GM12864 (cell line): ENCODE data around the gene RAD50.

Experiments
- DNase-seq: peaks from one replicate; pipeline ENCODE4 v3.0.0-alpha.2; 2011; ENCODE audit warnings: low read depth
- H3K4me3 ChIP-seq: 2 replicates; pipeline ENCODE4 v1.5.1; 2011; ENCODE audit warnings: mild to moderate bottlenecking, low read depth, low read length, control low read depth
- CTCF ChIP-seq: IDR thresholded peaks from 2 replicates; pipeline ENCODE4 v1.5.1; 2011; ENCODE audit warnings: low read depth, mild to moderate bottlenecking, moderate library complexity, low read length, control low read depth, inconsistent platforms; ENCODE audit errors: missing control alignments

RAD50 gene

GRCh38 chr5:132667309-132667708 lies 110.5 kb downstream of the RAD50 start:
- TF ChIP-seq CTCF = no peak
- H3K4me3 ChIP-seq = no peak overlapping the region
- DNase-seq = no peak

GRCh38 chr5:132667761-132668705 lies 111.3 kb downstream of the RAD50 start:
- H3K4me3 ChIP-seq = no peak overlapping the region
- TF ChIP-seq CTCF = no peak
- no peak for DNase-seq

GRCh38 chr5:132668706-132669454 lies 112.1 kb downstream of the RAD50 start:
- no peak for TF ChIP-seq CTCF
- no peak for DNase-seq

GRCh38 chr5:132669455-132669820 lies 112.7 kb downstream of the RAD50 start:
- TF ChIP-seq CTCF = no peak
- DNase-seq = no peak
- H3K4me3 ChIP-seq = no peak overlapping the region

More at GRCh38 chr5:132668706-132669454, 112.1 kb downstream of the RAD50 start:
- no peak overlapping the region for H3K4me3 ChIP-seq

- H3K4me3 ChIP-seq = no peak overlapping the region
- no peak for DNase-seq
- TF ChIP-seq CTCF = no peak
Measured at GRCh38 chr5:132669966-132670882, 113.4 kb downstream of the RAD50 start.

GRCh38 chr5:132671000-132671399 lies 114.2 kb downstream of the RAD50 start:
- no peak overlapping the region for H3K4me3 ChIP-seq
- DNase-seq = no peak
- no peak for TF ChIP-seq CTCF
